GM21390 (cell line): Measurements from ENCODE around the gene OR2C3.
"Not testable (repeated sequence)": the region's sequence is repeated elsewhere in the genome, so short reads cannot be mapped to it uniquely, and the experiment has no call there.

Source experiments
- ATAC-seq: cut with Tn5 transposase; IDR thresholded peaks from one replicate; pipeline ENCODE4 v1.9.1; 2021; ENCODE audit not compliant: unreplicated experiment

Gene OR2C3

DNA sequence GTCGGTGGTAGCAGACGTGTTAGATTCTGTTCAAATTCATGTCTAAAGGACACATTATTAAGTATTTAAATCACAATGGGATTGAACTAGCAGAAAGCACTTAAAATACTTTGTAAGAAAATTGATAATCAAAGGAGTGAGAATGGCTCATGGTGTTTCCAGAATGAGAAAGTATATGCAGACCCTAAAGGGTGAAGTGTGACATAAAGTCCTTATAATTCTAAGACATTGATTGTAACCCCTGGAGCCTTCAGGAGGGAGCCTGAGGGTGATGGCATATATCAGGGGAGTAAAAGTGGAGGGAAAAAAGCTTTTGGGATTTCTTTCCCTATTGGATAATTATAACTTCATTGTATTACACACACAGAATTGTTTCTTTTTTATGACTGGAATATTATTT is at the start of gene OR2C3:
Gene OR2C3 (minus strand): TSS at position 101 of the 400 bp plus-strand sequence. CDS start 3,929 bp downstream, outside the sequence.
- no peak for ATAC-seq

DNA sequence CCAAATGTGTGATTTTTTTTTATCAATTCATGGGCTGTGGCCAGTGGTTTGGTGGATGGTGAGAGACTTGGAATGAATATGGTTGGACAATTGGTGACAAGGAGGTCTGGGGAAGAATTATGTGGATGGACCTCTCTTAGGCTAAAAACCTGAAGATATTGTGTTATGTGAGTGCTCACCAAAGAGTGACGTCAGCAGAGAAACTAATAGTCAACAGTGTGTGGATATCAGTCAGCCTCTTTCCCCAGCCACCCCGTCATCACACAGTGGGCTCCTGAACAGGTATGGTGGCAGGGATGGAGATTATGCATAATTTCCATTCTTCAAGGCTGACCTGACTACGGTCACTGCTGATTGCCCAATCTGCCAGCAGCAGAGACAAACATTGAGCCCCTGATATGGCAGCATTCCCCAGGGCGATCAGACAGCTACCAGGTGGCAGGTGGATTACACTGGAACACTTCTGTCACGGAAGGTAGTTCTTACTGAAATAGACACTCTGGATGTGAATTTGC is 42.8 kb upstream of the OR2C3 start:
- no peak for ATAC-seq

DNA sequence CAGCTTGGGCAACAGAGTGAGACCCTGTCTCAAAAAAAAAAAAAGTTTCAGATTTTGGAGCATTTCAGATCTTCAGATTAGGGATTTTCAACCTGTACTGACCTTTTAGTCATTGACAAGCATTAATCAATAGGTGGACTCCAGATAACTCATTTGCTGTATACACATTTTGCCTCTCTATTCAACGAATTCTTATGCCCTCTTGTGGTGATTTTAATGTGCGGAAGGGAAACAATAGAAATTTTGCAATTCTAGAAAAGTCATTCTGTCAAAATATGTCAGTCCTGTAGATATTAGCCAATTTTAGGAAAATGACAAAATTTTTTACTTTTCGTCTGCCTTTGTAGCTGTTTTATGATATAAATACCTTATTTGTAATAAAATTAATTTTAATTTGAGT is 40.3 kb upstream of the OR2C3 start:
- ATAC-seq: no peak

DNA sequence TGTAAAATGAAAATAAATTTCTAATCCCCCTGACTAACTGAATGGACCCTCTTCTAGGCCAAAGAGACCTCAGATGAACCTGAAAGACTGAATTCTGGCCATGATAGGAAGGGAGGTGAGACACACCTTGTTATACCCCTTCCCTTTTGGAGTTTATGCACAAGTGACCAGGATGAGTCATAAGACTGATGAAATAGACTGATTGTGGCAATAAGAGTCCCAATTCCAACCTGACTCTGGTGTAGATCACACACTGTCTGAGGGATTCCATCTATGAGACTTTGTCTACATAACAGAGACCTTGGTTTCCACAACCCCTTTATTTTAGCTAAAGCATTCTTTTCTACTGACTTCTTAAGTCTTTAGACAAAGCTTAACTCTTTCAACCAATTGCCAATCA is 38.4 kb upstream of the OR2C3 start:
- no peak for ATAC-seq

DNA sequence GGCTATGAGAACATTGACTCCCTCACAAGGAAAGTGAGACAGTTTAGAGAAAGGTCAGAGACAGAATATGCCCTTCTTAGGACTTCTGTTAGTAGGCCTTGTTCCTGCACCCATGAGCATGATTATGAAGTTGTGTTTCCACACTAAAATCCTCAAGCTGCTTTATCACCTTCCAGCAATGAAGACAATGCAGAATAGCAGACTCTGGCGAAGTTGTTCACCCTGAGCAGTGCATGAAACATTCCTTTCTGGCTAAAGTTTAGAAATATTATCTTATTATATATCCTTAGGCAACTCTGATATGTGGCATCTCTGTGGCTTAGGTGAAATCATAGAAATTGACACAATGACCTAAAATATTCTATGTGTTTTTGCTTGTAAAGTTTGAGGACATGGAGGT is 38.0 kb upstream of the OR2C3 start:
- ATAC-seq: no peak

DNA sequence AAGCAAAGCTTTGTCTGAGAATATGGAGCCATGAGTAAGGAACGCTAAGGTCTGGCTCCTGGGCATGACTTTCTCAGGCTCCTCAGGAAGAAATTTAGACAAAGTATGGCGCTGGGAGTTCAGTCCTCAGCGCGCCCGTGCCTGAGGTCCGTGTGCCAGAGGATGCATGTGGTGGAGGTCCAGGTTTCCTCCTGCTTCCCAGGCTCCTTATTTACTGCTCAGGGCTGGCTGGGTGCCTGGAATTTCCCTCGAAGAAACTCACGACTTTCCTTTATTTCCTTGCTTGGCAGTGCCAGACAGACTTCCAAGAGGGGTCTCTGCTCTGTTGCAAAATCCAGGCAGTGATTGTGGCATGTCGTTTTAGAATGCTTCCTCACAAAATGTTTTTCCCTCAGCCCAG is 26.0 kb upstream of the OR2C3 start:
- ATAC-seq: no peak

DNA sequence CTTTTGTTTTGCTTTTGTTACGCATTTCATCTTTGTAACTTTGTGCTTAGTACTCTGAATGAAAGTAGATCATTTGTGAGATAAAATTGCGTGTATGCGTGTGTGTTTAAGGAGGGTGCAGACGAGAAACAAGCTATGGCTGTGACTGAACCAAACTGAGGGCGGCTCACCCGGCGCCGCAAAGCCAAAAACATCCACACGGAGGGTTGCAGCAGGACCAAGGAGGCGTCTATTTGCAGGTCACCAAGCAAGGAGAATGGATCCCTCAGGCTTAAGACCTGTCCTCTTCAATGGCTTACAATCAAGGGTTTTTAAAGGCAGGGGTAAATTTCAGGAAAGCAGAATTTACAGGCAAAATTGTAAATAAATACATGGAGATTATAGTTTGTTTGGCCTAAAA is 25.5 kb upstream of the OR2C3 start:
- ATAC-seq: no peak

DNA sequence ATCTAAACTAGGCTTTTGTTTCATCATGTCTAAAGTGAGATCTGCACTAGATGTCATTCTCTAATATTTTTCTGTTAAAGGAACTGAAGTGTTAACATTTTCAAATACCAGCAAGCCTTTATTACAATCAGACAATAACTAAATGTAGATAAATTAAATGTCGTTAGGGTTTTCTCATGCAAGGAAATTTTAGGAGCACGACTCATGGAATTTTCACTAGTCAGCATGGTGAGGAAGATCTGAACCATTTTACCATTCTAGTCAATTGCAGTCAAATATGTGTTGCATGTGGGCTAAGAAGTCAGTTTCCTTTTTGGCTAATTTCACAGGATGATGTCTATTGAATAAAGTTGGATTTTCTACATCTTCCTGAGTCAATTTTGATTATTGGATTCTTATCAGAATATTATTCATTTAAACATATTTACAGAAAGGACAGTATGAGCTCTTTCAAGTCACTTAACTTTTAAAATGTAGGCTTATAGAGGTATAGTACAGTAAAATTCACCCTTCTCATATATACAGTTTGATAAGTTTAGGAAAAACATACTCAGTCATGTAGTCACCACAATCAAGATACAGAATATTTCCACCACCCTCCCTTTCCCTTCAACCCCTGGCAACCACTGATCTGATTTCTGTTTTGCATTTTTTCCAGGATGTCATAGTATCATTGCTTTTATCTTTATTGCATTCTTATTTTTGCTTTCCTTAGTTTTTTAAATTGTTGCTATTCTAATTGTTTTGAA is 21.9 kb upstream of the OR2C3 start:
- no peak for ATAC-seq

DNA sequence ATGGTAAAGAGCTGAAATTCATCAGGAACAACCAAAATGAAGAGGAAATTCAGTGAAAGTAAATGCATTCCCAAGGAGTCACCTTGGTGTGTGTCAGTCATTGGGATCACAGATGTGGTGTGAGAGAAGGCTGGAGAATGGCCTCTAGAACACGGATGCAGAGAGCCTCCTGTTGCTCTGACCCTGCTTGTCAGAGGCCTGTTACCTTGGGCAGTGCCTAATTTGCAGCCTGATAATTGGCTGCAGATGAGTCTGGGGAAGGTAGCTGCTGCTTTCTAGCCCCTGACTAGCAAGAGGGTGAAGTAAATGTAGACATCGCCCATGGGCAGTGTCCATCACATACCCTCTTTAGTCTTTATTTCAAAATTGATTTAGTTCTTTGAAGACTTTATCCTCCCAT is 16.0 kb upstream of the OR2C3 start:
- ATAC-seq: no peak

DNA sequence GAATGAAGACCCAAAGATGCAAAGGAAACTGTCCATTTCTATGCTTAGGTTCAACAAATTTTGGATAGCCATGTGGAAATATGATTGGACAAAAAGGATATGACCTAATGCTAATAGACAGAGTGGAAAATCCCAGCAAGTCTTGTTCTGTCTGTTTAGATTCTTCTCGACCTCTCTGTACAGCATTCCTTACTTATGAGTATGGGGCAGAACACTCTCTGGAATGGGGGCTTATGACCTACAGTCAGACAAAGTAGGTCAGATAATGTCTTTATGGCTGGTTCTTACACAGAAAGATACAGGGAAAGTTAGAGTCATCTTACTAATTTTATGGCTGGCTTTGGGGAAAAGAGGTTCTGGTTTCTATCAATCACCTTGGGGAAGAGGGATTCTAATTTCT is 15.5 kb upstream of the OR2C3 start:
- ATAC-seq: no peak

DNA sequence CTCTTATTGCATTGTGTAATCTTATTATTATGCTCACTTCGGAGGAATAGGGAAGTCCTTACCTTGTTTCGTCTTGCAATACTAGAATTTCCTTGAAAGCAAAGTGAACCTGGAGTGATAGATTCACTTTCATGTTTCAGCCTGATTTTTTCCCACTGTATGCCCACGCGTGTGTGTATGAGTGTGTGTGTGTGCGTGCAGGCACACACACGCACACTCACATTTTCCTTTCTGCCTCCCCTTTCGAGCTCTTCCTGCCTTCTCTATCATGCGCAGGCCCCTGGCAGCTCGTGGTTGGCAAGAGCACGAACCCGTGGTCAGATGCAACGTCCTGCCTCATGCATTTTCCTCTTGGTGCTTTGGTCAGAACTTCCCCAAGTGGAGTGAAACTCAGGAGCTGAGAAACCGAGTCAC is 12.5 kb upstream of the OR2C3 start, which contains the start of gene GCSAML:
Gene GCSAML (plus strand): TSS at position 366 of the 414 bp plus-strand sequence. CDS start 58 bp downstream, outside the sequence.
- no peak for ATAC-seq

DNA sequence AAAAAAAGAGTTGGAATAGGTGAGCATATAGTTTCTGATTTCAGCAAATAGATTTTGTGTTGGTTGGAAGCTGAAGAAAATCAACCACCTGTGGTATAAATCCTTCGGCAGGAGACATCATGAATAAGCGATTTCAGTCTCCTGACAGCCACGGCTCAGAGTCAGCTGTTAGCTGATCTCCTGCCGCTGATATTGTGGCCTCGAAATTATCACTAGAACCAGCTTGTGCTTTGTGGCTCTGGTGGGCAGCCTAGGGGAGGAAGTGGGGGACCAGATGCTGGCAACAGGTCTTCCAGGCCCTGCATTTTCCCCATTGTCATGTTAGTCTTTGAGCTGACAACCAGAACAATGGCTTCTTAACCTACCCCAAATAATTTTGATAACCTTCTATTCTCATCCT is 11.9 kb upstream of the OR2C3 start:
- ATAC-seq: no peak

DNA sequence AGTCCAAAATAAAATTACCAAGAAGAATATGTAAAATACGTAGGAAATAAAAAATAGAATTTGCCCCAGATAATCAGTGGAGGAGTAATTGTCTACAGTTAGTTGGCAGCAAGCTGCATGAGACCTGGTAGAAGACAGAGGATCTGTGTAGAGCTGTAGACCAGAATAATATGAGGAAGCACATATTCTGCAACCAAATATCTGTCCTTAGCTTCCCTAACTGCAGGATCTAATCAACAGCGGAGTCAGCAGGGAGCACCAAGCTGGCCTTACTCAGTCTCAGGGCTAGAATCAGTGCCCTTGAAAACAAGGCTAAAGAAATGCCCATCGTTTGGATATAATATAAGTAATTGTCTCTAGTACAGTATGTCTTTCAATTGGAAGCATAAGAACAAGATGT is 6.6 kb upstream of the OR2C3 start:
- no peak for ATAC-seq

DNA sequence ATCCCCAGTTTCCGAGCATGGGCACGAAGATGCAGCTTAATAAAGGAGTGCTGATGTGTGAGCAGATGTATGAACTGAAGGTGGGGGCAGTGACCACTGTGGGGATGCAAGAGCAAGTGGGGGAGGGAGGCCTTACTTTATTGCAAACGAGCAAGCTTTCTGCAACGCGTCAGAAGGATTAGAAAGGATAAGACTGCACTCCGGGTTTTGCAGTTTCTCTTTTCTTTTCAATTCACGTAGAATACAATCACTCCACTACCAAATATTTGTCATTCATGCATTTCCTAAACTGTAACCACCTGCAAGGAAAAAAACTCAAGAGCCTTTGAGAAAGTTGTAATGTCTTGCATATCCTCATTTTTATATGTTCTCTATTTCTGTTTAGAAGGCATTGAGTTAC is 4.3 kb upstream of the OR2C3 start:
- ATAC-seq: no peak

DNA sequence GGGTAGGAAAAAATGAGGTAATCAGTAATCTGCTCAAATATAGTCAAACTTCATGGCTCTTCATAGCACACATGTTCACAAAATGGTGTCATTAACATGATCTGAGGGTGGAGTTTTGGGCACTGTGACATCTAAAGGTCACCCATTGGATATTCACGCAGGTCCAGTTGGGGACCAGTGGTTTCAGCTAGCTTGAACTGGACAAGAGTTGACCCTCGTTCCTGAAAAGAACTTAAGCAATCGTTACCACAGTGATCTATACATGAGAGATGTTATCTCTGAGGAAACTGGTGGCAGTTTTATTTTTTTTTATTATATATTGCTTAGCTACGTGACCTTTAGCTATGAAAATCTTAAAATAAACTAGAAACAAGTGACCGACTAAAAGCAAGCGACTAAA is 3.0 kb upstream of the OR2C3 start:
- ATAC-seq: no peak

DNA sequence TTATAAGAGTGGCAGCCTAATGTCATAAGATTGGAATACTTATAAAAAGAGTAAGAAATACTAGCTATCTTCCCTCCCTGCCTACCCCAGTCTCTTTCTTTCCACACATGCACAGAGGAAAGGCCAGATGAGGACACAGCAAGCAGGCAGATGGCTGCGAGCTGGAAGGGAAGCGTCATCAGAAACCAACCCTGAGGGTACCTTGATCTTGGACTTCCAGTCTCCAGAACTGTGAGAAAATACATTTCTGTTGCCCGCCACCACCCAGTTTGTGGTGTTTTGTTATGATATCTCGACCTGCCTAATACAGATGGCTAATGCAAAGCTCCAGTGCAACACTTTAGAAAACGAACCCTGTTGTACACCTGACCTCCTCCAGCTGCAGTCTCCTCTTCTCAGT is 2.3 kb upstream of the OR2C3 start:
- ATAC-seq: no peak

DNA sequence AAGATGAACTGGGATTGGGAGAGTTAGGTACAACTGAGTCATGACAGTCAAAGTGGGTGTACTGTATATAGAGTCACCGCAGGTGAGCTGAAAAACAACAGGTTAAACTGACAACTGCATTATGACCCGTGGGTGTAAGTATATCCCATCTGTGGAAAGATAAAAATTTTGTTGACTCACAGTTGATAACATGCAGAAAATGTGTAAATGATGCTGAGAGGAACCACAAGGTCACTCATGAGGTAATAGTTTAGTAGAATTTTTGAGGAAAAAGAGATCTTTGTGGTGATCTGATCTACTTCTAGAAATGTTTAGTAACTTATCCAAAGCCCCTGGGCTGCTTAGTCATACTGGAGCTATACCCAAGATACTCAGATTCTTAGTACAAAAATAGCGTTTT is 838 bp downstream of the OR2C3 start:
- no peak for ATAC-seq

DNA sequence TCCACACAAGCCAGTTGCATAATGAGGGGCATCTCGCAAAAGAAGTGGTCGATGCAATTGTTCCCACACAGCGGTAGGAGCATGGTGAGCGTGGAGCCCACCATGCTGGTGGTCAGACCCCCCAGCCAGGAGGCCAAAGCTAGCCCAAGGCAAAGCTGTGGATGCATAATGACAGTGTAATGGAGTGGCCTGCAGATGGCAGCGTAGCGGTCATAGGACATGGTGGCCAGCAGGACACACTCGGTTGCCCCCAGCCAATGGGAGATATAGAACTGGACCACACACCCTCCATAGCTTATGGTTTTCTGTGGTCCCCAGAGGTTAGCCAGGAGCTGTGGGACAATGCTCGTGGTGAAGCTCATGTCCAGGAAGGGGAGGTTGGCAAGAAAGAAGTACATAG is 4.3 kb downstream of the OR2C3 start:
- no peak for ATAC-seq

DNA sequence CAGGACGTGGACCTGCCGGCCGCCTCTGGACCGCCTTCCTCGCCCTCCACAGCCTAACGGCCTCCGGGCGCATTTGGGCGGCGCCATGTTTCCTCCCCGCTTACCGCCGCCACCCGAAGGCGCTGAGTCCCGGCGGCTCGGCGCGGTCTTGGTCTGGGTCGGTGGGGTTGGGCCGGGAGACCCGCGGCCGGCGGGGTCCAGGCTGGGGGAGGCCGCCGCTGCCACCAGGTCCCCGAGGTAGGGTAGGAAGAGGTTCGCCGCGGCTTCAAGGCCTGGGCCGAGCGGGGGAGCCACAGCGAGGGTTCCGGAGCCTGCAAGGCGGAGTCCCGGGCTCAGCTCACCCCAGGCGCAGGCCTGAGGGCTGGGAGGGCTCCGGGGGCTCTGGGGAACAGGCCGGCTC is 5.5 kb downstream of the OR2C3 start:
- ATAC-seq: no peak

DNA sequence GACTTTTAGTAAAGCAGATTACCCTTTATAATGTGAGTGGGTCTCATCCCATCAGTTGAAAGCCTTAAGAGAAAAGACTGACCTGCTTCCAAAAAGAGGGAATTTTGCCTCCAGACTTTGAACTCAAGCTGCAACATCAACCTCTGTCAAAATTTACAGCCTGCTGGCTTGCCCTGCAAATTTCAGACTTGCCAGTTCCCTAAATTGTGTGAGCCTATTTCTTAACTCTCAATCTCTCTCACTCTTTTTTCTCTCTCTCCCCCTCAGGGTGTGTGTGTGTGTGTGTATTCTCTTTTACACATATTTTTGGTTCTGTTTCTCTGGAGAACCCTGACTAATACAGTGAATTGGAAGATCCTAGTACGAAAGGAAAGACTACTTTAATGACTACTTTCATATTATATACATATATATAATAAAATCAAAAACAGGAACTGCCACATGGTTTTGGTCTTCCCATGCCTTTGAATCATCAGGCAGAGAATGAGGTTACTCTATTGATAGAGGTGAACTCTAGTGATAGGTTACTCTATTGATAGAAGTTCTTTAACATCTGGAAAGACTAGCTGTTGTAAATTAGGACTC is 6.4 kb downstream of the OR2C3 start:
- no peak for ATAC-seq

DNA sequence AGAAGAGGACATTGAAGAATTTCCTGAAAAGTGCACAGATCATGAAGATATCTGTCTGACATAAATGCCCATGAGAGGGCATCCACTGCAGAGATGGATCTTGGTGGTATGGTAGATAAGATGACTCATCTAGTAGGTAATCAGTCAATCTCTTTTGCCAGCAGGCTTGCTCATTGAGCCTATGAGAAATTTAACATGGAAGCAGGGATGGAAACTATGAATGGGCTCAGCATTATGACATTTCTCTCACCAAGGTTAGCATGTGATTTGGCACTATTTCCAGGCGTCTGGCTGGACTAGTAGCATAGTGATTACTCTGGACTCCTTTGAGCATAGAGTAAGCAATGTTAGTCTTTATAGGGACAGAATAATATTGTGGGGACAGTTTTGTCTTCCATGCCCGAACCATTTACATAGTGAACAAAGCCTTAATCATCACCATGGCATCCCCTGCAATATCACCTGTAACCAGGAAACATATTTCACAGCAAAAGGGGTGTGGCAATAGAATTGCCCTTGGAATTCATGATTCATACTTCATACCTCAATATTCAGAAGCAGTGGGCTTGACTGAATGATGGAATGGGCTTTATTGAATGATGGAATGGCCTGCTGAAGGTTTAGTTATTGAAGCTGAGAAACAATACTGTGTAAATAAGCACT is 7.3 kb downstream of the OR2C3 start:
- no peak for ATAC-seq

DNA sequence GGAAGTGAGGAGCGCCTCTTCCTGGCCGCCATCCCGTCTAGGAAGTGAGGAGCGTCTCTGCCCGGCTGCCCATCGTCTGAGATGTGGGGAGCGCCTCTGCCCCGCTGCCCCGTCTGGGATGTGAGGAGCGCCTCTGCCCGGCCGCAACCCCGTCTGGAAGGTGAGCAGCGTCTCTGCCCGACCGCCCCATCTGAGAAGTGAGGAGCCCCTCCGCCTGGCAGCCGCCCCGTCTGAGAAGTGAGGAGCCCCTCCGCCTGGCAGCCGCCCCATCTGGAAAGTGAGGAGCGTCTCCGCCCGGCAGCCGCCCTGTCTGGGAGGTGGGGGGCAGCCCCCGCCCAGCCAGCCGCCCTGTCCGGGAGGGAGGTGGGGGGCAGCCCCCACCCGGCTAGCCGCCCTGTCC is 14.4 kb downstream of the OR2C3 start:
- ATAC-seq: not testable (repeated sequence)
